Astrocyte (in vitro differentiated cells and primary cell): ENCODE data around the gene WDR73. TPM values are rescaled to one million over a fixed set of nuclear protein-coding genes. Genes with fewer than 3 reads are reported as not detected.

Experiments
- DNase-seq: peaks from one replicate; pipeline ENCODE4 v3.0.0-alpha.2; 2010; ENCODE audit warnings: low read depth
- FAIRE-seq: peaks from 2 replicates; lab custom pipeline; 2011; peaks lifted over from hg19 to GRCh38; lab: Jason Lieb, UNC
- H2AFZ ChIP-seq: 2 replicates; pipeline ENCODE4 v1.6.0; 2012; ENCODE audit warnings: low read depth, low read length, inconsistent platforms
- H3K27ac ChIP-seq: 2 replicates; pipeline ENCODE4 v1.5.1; 2011; ENCODE audit warnings: low read depth, low read length, inconsistent platforms
- H3K27me3 ChIP-seq: 2 replicates; pipeline ENCODE4 v1.6.0; 2011; ENCODE audit warnings: low read length, inconsistent platforms; ENCODE audit not compliant: insufficient read depth
- H3K36me3 ChIP-seq: 2 replicates; pipeline ENCODE4 v1.5.1; 2011; ENCODE audit warnings: low read length, inconsistent platforms; ENCODE audit not compliant: insufficient read depth
- H3K4me1 ChIP-seq: 2 replicates; pipeline ENCODE4 v1.5.1; 2011; ENCODE audit warnings: low read length, inconsistent platforms; ENCODE audit not compliant: insufficient read depth
- H3K4me2 ChIP-seq: 2 replicates; pipeline ENCODE4 v1.6.0; 2012; ENCODE audit warnings: low read length, inconsistent platforms
- H3K4me3 ChIP-seq: 2 replicates; pipeline ENCODE4 v1.5.1; 2011; ENCODE audit warnings: low read depth, mild to moderate bottlenecking, low read length, inconsistent platforms; ENCODE audit not compliant: insufficient read depth
- H3K79me2 ChIP-seq: 2 replicates; pipeline ENCODE4 v1.6.0; 2012; ENCODE audit warnings: mild to moderate bottlenecking, low read length, inconsistent platforms; ENCODE audit not compliant: insufficient read depth
- H3K9ac ChIP-seq: 2 replicates; pipeline ENCODE4 v1.6.0; 2012; ENCODE audit warnings: mild to moderate bottlenecking, low read length, inconsistent platforms
- H3K9me3 ChIP-seq: 2 replicates; pipeline ENCODE4 v1.5.1; 2012; ENCODE audit warnings: low read depth, mild to moderate bottlenecking, low read length, inconsistent platforms; ENCODE audit not compliant: insufficient read depth
- H4K20me1 ChIP-seq: 2 replicates; pipeline ENCODE4 v1.6.0; 2012; ENCODE audit warnings: low read length, inconsistent platforms; ENCODE audit not compliant: insufficient read depth
- H3K27ac Mint-ChIP-seq: one replicate; pipeline ENCODE4 v1.8.0; 2021; ENCODE audit warnings: mild to moderate bottlenecking, mixed read lengths; ENCODE audit not compliant: unreplicated experiment
- H3K27me3 Mint-ChIP-seq: one replicate; pipeline ENCODE4 v1.8.0; 2021; ENCODE audit warnings: low read depth, mixed read lengths; ENCODE audit not compliant: unreplicated experiment
- H3K36me3 Mint-ChIP-seq: one replicate; pipeline ENCODE4 v1.8.0; 2021; ENCODE audit warnings: low read depth, mixed read lengths; ENCODE audit not compliant: unreplicated experiment
- H3K4me1 Mint-ChIP-seq: one replicate; pipeline ENCODE4 v1.8.0; 2021; ENCODE audit warnings: low read depth, mixed read lengths; ENCODE audit not compliant: unreplicated experiment
- H3K4me3 Mint-ChIP-seq: one replicate; pipeline ENCODE4 v1.8.0; 2021; ENCODE audit warnings: mild to moderate bottlenecking, moderate library complexity, mixed read lengths; ENCODE audit not compliant: unreplicated experiment
- H3K9me3 Mint-ChIP-seq: one replicate; pipeline ENCODE4 v1.8.0; 2021; ENCODE audit warnings: mild to moderate bottlenecking, mixed read lengths; ENCODE audit not compliant: unreplicated experiment
- CTCF ChIP-seq: IDR thresholded peaks from 2 replicates; pipeline ENCODE4 v1.5.1; 2011; ENCODE audit warnings: low read depth, mild to moderate bottlenecking, inconsistent platforms, low read length, moderate library complexity; ENCODE audit not compliant: insufficient read depth
- EZH2 ChIP-seq: IDR thresholded peaks from 2 replicates; pipeline ENCODE4 v1.6.1; 2012; ENCODE audit warnings: mild to moderate bottlenecking, low read length, inconsistent platforms; ENCODE audit not compliant: insufficient read depth
- total RNA-seq: library from RNA; stranded (reverse); gene quantifications from 2 replicates; pipeline ENCODE4 v1.2.1, GENCODE V29; 2021

Gene WDR73
- total RNA-seq, 1 donor from 2014 or later = 23.9 TPM

DNA sequence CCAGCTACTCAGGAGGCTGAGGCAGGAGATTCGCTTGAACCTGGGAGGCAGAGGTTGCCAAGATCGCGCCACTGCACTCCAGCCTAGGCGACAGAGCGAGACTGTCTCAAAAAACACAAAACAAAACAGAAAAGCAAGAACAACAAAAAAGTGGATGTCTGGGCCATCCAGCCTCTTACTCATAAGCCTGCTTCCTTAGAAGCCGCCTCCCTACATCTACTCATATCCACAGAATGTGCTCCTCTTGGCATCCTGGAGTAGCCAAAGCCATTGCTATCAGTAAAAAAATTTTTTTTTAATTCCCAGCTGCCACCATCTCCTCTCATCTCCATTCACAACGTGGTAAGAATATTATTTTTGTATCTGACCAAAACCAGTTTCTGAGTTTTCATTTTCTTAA lies 42.5 kb downstream of the WDR73 start:
- H3K9me3 Mint-ChIP-seq = no peaks in the 10 kb centered on the region

DNA sequence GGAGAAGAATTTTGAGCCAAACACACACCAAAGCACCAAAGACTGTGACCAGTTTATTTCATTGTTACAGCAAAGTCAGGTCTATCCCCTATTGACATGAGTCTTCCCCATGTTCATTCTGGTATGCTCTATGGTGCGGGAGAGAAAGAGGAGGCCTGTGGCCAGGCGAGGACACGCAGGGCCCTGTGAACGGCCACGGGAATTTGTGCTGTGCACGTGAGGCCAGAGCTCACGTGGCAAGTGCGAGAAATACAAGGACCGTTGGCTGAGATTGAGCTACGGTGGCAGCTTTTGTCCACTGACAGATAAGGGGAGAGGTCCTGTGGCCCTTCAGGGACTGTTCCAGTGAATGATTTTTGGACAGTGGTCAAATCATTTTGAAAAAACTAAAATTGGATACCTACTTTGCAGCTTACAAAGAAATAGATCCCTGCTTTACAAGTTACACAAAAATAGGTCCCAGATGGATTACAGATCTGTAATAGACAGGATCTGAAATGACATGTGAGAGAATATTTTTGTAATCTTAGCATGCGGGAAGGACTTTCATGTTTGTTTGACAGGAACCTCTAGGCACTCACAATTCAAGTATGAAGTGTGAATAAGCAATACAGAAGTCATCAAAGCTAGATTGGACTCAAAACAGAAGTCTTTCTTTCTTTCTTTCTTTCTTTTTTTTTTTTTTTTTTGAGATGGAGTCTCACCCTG lies 44.1 kb downstream of the WDR73 start:
- peaks cover 6% of the 10 kb centered on the region for H3K4me1 ChIP-seq
- no peak overlapping the region for H3K27ac ChIP-seq
- DNase-seq = no peak
- Mint-ChIP-seq H3K36me3 (peaks cover 25% of the 10 kb centered on the region), H3K9me3 (no peaks in the 10 kb centered on the region), H3K4me1 (no peaks in the 10 kb centered on the region), H3K27me3 (no peaks in the 10 kb centered on the region), H3K27ac (no peak overlapping the region), H3K4me3 (no peak overlapping the region)
- no peak for FAIRE-seq
- H3K36me3 ChIP-seq = peaks cover 11% of the 10 kb centered on the region
- no peak overlapping the region for H3K4me2 ChIP-seq
- peaks cover 42% of the 10 kb centered on the region for H4K20me1 ChIP-seq
- H2AFZ ChIP-seq = no peak overlapping the region
- H3K27me3 ChIP-seq = no peaks in the 10 kb centered on the region
- TF ChIP-seq EZH2 = no peak
- no peak for TF ChIP-seq CTCF
- H3K4me3 ChIP-seq = no peak overlapping the region
- peaks cover 40% of the 10 kb centered on the region for H3K79me2 ChIP-seq
- H3K9ac ChIP-seq = no peak overlapping the region
- no peaks in the 10 kb centered on the region for H3K9me3 ChIP-seq

More for the DNA sequence above, 42.5 kb downstream of the WDR73 start:
- no peak for FAIRE-seq
- H3K27me3 ChIP-seq = no peaks in the 10 kb centered on the region
- DNase-seq = peak; percentile 29
- peaks cover 33% of the 10 kb centered on the region for H4K20me1 ChIP-seq
- H3K4me3 Mint-ChIP-seq = no peak overlapping the region
- no peaks in the 10 kb centered on the region for H3K9me3 ChIP-seq
- no peak overlapping the region for H3K4me2 ChIP-seq
- peaks cover 6% of the 10 kb centered on the region for H3K36me3 ChIP-seq
- H3K9ac ChIP-seq = no peak overlapping the region
- H3K4me1 Mint-ChIP-seq = no peaks in the 10 kb centered on the region
- no peak overlapping the region for H3K27ac ChIP-seq
- H3K4me1 ChIP-seq = no peaks in the 10 kb centered on the region
- H3K4me3 ChIP-seq = no peak overlapping the region
- H3K27ac Mint-ChIP-seq = no peak overlapping the region
- H2AFZ ChIP-seq = no peak overlapping the region
- peaks cover 20% of the 10 kb centered on the region for H3K36me3 Mint-ChIP-seq
- H3K79me2 ChIP-seq = peaks cover 32% of the 10 kb centered on the region
- H3K27me3 Mint-ChIP-seq = no peaks in the 10 kb centered on the region
- TF ChIP-seq CTCF (no peak), EZH2 (no peak)

DNA sequence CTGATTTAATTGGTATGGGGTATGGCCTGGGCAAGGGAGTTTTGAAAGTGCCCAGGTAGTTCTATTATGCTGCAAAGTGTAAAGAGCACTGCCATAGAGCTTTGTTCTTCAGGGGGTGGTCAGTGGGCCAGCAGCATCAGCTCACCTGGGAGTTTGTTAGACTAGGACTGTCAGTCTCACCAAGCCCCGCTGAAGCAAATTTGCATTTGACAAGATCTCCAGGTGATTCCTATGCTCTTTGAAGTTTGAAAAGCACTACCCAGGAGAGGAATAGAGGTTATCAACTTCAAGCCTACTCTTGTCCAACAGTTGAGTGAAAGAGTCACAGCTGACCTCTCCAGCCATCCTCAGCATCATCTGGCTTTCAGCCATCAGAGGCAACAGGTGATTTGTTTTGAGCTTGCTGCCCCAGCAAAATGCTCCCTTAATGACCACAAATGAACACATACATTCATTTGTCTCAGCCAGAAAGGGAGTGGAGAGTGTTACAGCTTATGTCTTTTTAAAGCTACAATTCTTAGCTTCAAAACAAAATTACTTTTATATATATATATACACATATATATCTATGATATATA lies 45.3 kb downstream of the WDR73 start:
- Histone ChIP-seq H3K4me3 (no peak overlapping the region), H3K9me3 (no peaks in the 10 kb centered on the region), H3K36me3 (peaks cover 11% of the 10 kb centered on the region), H2AFZ (no peak overlapping the region), H3K27ac (no peak overlapping the region), H4K20me1 (peaks cover 51% of the 10 kb centered on the region), H3K4me2 (no peak overlapping the region), H3K9ac (no peak overlapping the region), H3K27me3 (no peaks in the 10 kb centered on the region), H3K4me1 (peaks cover 7% of the 10 kb centered on the region), H3K79me2 (peaks cover 47% of the 10 kb centered on the region)
- FAIRE-seq = no peak
- TF ChIP-seq EZH2 = no peak
- Mint-ChIP-seq H3K27ac (no peak overlapping the region), H3K36me3 (peaks cover 24% of the 10 kb centered on the region), H3K4me1 (no peaks in the 10 kb centered on the region), H3K27me3 (no peaks in the 10 kb centered on the region), H3K4me3 (no peak overlapping the region), H3K9me3 (no peaks in the 10 kb centered on the region)
- no peak for DNase-seq
